ENCODE measurements around the gene TFR2. TPM values are rescaled to one million over a fixed set of nuclear protein-coding genes. Genes with fewer than 3 reads are reported as not detected.

Gene TFR2
- total RNA-seq, 4 donors from 2014 or later = 0.17 to 0.32 TPM; not detected in 2

GRCh38 chr7:100687261-100687660, 45.9 kb upstream of the TFR2 start:
- TF ChIP-seq POLR2AphosphoS5 (IDR thresholded peaks at IDR 0.05) (no peak), POLR2A (IDR thresholded peaks at IDR 0.05; ENCODE audit: low read depth) (no peak), CTCF (IDR thresholded peaks at IDR 0.05) (no peak), EP300 (IDR thresholded peaks at IDR 0.05) (no peak)
- Histone ChIP-seq H3K27ac (replicated peaks in 1 of 4) (no peak overlapping the region), H3K27me3 (no peaks in the 10 kb centered on the region), H3K4me3 (no peak overlapping the region), H3K36me3 (peaks cover 57 to 79% (median 76%) of the 10 kb centered on the region in 4 donors), H3K4me1 (peaks cover 46 to 56% (median 47%) of the 10 kb centered on the region in 4 donors), H3K9me3 (no peaks in the 10 kb centered on the region)
- WGBS = 88% methylated on average over 21 of the region's 22 CpGs
- intact Hi-C loops (cut with DNase I) = no loop called here
- DNase-seq (ENCODE audit: extremely low spot score) = no peak

- Histone ChIP-seq H3K4me1 (peaks cover 41 to 52% (median 43%) of the 10 kb centered on the region in 4 donors), H3K27me3 (no peaks in the 10 kb centered on the region), H3K4me3 (no peak overlapping the region), H3K27ac (replicated peaks in 1 of 4) (no peak overlapping the region), H3K36me3 (peaks cover 59 to 84% (median 80%) of the 10 kb centered on the region in 4 donors), H3K9me3 (no peaks in the 10 kb centered on the region)
- TF ChIP-seq CTCF (IDR thresholded peaks at IDR 0.05) (no peak), POLR2A (IDR thresholded peaks at IDR 0.05; ENCODE audit: low read depth) (no peak), POLR2AphosphoS5 (IDR thresholded peaks at IDR 0.05) (no peak), EP300 (IDR thresholded peaks at IDR 0.05) (no peak)
- 93% methylated on average over 16 of the region's 17 CpGs for WGBS
- intact Hi-C loops (cut with DNase I) = no loop called here
- DNase-seq (ENCODE audit: extremely low spot score) = no peak
Observed at GRCh38 chr7:100686822-100687211, 45.5 kb upstream of the TFR2 start.

GRCh38 chr7:100686201-100686821, 45.0 kb upstream of the TFR2 start:
- no peak overlapping the region for H3K27ac ChIP-seq (replicated peaks in 1 of 4)
- WGBS = 77% methylated on average over 31 of the region's 33 CpGs
- H3K4me1 ChIP-seq = peaks cover 36 to 47% (median 38%) of the 10 kb centered on the region in 4 donors
- TF ChIP-seq POLR2AphosphoS5 (IDR thresholded peaks at IDR 0.05) = no peak
- peaks cover 64 to 89% (median 85%) of the 10 kb centered on the region in 4 donors for H3K36me3 ChIP-seq
- no peak for DNase-seq (ENCODE audit: extremely low spot score)
- H3K27me3 ChIP-seq = no peaks in the 10 kb centered on the region
- H3K9me3 ChIP-seq = no peaks in the 10 kb centered on the region
- intact Hi-C loops (cut with DNase I) = no loop called here
- H3K4me3 ChIP-seq = no peak overlapping the region

- Histone ChIP-seq H3K36me3 (peaks cover 64 to 92% (median 90%) of the 10 kb centered on the region in 4 donors), H3K27ac (replicated peaks in 1 of 4) (no peak overlapping the region), H3K4me1 (peaks cover 31 to 45% (median 36%) of the 10 kb centered on the region in 4 donors), H3K9me3 (no peaks in the 10 kb centered on the region), H3K4me3 (no peak overlapping the region), H3K27me3 (no peaks in the 10 kb centered on the region)
- intact Hi-C loops (cut with DNase I) = no loop called here
- WGBS = 86% methylated on average over 17 of the region's 17 CpGs
- no peak for TF ChIP-seq POLR2AphosphoS5 (IDR thresholded peaks at IDR 0.05)
- no peak for TF ChIP-seq POLR2A (IDR thresholded peaks at IDR 0.05; ENCODE audit: low read depth)
- TF ChIP-seq CTCF (IDR thresholded peaks at IDR 0.05) = no peak
- TF ChIP-seq EP300 (IDR thresholded peaks at IDR 0.05) = no peak
- no peak for DNase-seq (ENCODE audit: extremely low spot score)
Observed at GRCh38 chr7:100685631-100686145, 44.3 kb upstream of the TFR2 start.

- Histone ChIP-seq H3K4me1 (peaks cover 30 to 45% (median 36%) of the 10 kb centered on the region in 4 donors), H3K27ac (replicated peaks in 1 of 4) (no peak overlapping the region), H3K36me3 (peaks cover 64 to 97% (median 95%) of the 10 kb centered on the region in 4 donors), H3K27me3 (no peaks in the 10 kb centered on the region), H3K4me3 (no peak overlapping the region), H3K9me3 (no peaks in the 10 kb centered on the region)
- WGBS = 92% methylated on average over 16 of the region's 18 CpGs
- DNase-seq (ENCODE audit: extremely low spot score) = no peak
- TF ChIP-seq POLR2AphosphoS5 (IDR thresholded peaks at IDR 0.05) = no peak
- no peak for TF ChIP-seq POLR2A (IDR thresholded peaks at IDR 0.05; ENCODE audit: low read depth)
- TF ChIP-seq CTCF (IDR thresholded peaks at IDR 0.05) = no peak
- no peak for TF ChIP-seq EP300 (IDR thresholded peaks at IDR 0.05)
- intact Hi-C loops (cut with DNase I) = no loop called here
Observed at GRCh38 chr7:100685049-100685605, 43.8 kb upstream of the TFR2 start.
